Measurements from ENCODE around the gene OLA1.

Gene OLA1

GRCh38 chr2:174180165-174180724, 68.1 kb downstream of the OLA1 start:
- no peak for DNase-seq (ENCODE audit: low read depth)

GRCh38 chr2:174177316-174177890, 70.9 kb downstream of the OLA1 start:
- no peak for DNase-seq (ENCODE audit: low read depth)

- DNase-seq (ENCODE audit: low read depth), result no peak
These were observed 71.4 kb downstream of the OLA1 start for GRCh38 chr2:174176898-174177297.

- no peak for DNase-seq (ENCODE audit: low read depth)
These were observed 73.6 kb downstream of the OLA1 start for GRCh38 chr2:174174741-174175140.

GRCh38 chr2:174172802-174173355, 75.5 kb downstream of the OLA1 start:
- DNase-seq (ENCODE audit: low read depth), result no peak

GRCh38 chr2:174171686-174172445, 76.5 kb downstream of the OLA1 start:
- no peak for DNase-seq (ENCODE audit: low read depth)

GRCh38 chr2:174169372-174169771, 79.0 kb downstream of the OLA1 start:
- DNase-seq (ENCODE audit: low read depth), result no peak

- DNase-seq (ENCODE audit: low read depth), result no peak
These were observed 82.1 kb downstream of the OLA1 start for GRCh38 chr2:174166261-174166660.

GRCh38 chr2:174161490-174161889, 86.8 kb downstream of the OLA1 start:
- DNase-seq (ENCODE audit: low read depth), result no peak

GRCh38 chr2:174158003-174158402, 90.3 kb downstream of the OLA1 start:
- no peak for DNase-seq (ENCODE audit: low read depth)

GRCh38 chr2:174157053-174157452, 91.3 kb downstream of the OLA1 start:
- no peak for DNase-seq (ENCODE audit: low read depth)

GRCh38 chr2:174153757-174154680, 94.3 kb downstream of the OLA1 start:
- no peak for DNase-seq (ENCODE audit: low read depth)

- DNase-seq (ENCODE audit: low read depth), result no peak
These were observed 98.8 kb downstream of the OLA1 start for GRCh38 chr2:174149530-174149929.

GRCh38 chr2:174148833-174149232, 99.5 kb downstream of the OLA1 start:
- DNase-seq (ENCODE audit: low read depth), result no peak

- no peak for DNase-seq (ENCODE audit: low read depth)
These were observed 102.5 kb downstream of the OLA1 start for GRCh38 chr2:174145827-174146226.

GRCh38 chr2:174142290-174142689, 106.0 kb downstream of the OLA1 start:
- DNase-seq (ENCODE audit: low read depth), result no peak

GRCh38 chr2:174138161-174138560, 110.2 kb downstream of the OLA1 start:
- no peak for DNase-seq (ENCODE audit: low read depth)

- DNase-seq (ENCODE audit: low read depth), result no peak
These were observed 112.4 kb downstream of the OLA1 start for GRCh38 chr2:174135981-174136380.

GRCh38 chr2:174125090-174125489, 123.2 kb downstream of the OLA1 start:
- DNase-seq (ENCODE audit: low read depth), result no peak

- no peak for DNase-seq (ENCODE audit: low read depth)
These were observed 124.2 kb downstream of the OLA1 start for GRCh38 chr2:174124181-174124580.

- DNase-seq (ENCODE audit: low read depth), result no peak
These were observed 126.1 kb downstream of the OLA1 start for GRCh38 chr2:174122185-174122584.

- DNase-seq (ENCODE audit: low read depth), result no peak
These were observed 126.7 kb downstream of the OLA1 start for GRCh38 chr2:174121612-174122011.
